GM10266 (cell line): ENCODE results near the gene PF4V1.

ENCODE experiments used
- DNase-seq: peaks from one replicate; pipeline ENCODE4 v3.0.0; 2012; ENCODE audit errors: extremely low spot score
- TF ChIP-seq, protein P1 (sequence below): IDR thresholded peaks from 2 replicates; pipeline ENCODE4 v1.5.1; 2012; ENCODE audit warnings: mild to moderate bottlenecking, low read depth; ENCODE audit not compliant: control insufficient read depth, insufficient read depth; ENCODE audit errors: missing control alignments

The PF4V1 gene

DNA sequence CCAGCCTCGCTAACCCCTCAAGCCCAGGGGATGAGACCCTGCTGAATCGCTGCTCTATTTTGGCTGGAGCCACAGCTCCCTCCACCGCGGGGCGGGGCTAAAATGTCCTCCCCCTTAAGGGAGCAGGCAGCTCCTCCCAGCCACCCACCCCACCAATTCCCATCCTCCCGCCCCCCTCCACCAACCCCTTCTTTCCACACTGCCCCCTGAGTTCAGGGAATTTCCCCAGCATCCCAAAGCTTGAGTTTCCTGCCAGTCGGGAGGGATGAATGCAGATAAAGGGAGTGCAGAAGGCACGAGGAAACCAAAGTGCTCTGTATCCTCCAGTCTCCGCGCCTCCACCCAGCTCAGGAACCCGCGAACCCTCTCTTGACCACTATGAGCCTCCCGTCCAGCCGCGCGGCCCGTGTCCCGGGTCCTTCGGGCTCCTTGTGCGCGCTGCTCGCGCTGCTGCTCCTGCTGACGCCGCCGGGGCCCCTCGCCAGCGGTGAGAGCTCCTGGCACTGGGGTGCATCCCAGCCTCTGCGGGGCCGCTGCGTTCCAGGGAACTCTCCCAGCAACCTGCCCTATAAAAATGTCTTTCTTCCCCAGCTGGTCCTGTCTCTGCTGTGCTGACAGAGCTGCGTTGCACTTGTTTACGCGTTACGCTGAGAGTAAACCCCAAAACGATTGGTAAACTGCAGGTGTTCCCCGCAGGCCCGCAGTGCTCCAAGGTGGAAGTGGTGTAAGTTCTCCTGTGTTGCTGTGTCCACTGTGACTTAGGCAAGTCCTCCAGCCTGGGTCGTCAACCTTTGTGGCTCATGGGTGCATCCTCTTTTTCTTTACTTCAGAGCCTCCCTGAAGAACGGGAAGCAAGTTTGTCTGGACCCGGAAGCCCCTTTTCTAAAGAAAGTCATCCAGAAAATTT is 16.5 kb upstream of the PF4V1 start, which contains the start of gene CXCL6:
Gene CXCL6 (plus strand): TSS at position 306 of the 907 bp plus-strand sequence. CDS start 73 bp downstream, at position 379.
- DNase-seq, result no peak
- TF ChIP-seq, protein P1, sequence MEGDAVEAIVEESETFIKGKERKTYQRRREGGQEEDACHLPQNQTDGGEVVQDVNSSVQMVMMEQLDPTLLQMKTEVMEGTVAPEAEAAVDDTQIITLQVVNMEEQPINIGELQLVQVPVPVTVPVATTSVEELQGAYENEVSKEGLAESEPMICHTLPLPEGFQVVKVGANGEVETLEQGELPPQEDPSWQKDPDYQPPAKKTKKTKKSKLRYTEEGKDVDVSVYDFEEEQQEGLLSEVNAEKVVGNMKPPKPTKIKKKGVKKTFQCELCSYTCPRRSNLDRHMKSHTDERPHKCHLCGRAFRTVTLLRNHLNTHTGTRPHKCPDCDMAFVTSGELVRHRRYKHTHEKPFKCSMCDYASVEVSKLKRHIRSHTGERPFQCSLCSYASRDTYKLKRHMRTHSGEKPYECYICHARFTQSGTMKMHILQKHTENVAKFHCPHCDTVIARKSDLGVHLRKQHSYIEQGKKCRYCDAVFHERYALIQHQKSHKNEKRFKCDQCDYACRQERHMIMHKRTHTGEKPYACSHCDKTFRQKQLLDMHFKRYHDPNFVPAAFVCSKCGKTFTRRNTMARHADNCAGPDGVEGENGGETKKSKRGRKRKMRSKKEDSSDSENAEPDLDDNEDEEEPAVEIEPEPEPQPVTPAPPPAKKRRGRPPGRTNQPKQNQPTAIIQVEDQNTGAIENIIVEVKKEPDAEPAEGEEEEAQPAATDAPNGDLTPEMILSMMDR, result no peak

DNA sequence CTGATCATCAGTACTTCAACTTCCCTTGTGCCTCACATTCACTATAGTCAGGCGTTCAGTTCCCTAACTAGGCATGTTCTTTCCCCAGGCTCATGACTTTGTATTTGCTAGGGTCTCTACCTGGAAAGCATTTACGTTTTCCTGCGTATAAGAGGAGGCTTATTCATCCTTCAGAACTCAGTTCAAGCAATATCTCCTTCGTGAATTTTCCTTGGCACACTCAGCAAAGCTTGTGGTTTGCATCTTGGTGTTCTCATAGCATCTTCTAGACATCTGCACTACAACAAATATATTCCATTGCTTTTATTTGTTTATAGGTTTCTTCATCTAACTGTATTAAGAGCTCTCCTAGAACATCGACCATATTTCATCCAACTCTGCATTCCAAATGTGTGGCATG is 14.0 kb upstream of the PF4V1 start:
- TF ChIP-seq, protein P1, result no peak
- no peak for DNase-seq

DNA sequence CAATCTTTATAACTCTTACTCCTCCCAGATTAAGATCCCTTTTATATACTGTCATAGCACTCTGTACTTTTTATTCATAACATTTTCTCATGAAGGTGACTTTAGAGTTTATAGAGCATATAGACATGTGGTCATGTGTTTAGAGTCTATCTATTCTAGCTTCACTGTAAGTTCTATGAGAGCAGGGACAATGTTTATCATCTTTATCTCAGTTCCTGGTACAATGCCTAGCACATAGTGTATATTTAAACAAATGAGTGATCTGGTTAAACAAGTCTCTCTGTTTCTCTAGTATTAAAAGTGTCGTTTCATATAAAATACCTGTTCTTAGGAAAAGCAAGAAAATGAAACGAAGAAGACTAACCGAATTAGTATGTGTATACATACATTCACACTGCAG is 13.4 kb upstream of the PF4V1 start:
- no peak for DNase-seq
- TF ChIP-seq, protein P1, result no peak

DNA sequence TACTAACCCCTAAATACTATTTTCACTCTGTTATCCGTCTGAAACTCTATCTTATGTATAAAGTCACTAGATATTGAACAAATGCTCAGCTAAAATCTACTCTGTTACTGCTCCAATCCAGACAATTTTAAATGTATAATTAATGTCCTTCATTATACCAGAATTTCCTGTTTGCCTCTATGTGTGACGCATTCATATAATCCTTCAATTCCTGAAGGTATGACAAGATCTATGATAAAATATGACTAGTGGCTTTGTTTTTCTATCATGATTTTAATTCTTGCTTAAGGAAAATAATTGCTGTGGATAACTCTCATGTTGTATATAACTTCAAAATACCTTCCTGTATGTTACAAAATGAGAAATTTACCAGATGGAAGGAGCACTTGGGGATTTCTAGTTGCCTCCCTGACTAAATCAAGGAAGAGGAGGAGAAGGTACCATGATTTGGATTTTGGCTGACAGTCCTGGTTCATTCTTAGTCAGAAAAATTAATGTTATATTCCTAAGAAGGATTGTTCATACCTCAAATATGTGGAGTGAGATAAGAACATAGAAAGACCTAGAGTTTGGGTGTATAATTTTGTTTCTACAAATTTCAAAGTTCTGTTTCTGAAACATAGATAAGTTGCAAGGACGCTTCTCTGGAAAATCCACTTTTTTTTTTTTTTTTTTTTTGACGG is 11.7 kb upstream of the PF4V1 start:
- TF ChIP-seq, protein P1, result no peak
- no peak for DNase-seq

DNA sequence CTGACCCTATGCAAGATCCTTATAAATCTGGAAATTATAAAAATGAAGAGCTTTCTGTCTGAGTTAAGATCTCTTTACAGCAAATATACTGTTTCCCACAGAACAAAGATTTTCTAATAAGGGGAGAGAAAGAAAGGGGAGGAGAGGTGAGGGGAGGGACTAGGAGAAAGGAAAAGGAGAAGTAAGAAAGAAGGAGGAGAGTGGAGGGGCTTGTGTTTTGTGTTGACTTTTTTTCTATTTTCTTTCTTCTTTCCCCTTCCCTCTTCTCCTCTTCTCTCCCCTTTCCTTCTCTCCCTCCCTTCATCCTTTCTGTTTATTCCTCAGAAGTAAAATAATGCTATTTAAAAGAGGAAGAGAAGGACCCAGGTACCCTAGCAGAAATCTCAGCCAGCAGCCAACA is 10.4 kb upstream of the PF4V1 start:
- DNase-seq, result no peak
- TF ChIP-seq, protein P1, result no peak

DNA sequence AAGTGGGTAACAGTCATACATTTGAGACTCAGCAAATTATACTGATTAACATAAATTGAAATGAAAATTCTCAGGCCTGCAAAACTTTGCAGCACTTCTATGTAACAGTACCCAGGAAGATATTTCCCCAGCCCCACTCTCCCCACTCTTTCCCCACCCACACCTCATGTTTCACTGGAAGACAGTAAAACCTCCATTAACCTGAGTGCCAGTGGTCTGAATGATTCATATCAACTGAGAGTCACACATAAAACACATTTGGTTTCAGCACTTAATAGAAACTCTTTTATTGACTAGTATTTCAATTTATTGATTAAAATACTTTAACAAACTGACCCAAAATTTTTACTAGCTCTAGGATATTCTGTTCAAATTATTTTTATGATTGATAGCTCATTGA is 9.7 kb upstream of the PF4V1 start:
- TF ChIP-seq, protein P1, result no peak
- no peak for DNase-seq

DNA sequence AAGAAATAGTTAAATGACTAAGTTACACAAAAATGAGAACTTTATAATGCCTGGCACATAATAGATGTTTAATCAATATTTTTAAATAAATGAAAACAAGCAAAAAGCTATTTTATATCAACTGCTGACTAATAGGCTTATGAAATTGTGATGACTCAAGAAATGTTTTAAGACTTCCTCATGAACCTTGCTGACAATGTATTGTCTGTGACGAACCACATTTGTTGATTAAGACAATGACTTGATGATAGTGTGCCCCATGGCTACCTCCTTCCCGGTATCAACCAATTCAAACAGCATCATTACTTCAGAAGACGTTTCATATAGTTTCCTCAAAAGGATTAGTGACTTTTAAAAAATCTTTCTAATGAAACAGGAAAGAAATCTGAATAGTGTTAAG is 8.8 kb upstream of the PF4V1 start:
- DNase-seq, result no peak
- TF ChIP-seq, protein P1, result no peak
